CMK (cell line): Measurements from ENCODE around the gene NEK6.

ENCODE experiments used
- DNase-seq: peaks from one replicate; pipeline ENCODE4 v3.0.0-alpha.2; 2010; ENCODE audit warnings: low read depth

The NEK6 gene

GRCh38 chr9:124373851-124374250, 116.1 kb downstream of the NEK6 start:
- DNase-seq = no peak

- no peak for DNase-seq
These were observed 118.0 kb downstream of the NEK6 start for GRCh38 chr9:124375726-124376125.

- DNase-seq = no peak
These were observed 118.6 kb downstream of the NEK6 start for GRCh38 chr9:124376329-124376728.

GRCh38 chr9:124377551-124378406, 120.0 kb downstream of the NEK6 start:
- no peak for DNase-seq

GRCh38 chr9:124381170-124381945, 123.6 kb downstream of the NEK6 start:
- DNase-seq = no peak

GRCh38 chr9:124384210-124384609, 126.5 kb downstream of the NEK6 start:
- no peak for DNase-seq

GRCh38 chr9:124384846-124385245, 127.1 kb downstream of the NEK6 start:
- no peak for DNase-seq

- no peak for DNase-seq
These were observed 127.9 kb downstream of the NEK6 start for GRCh38 chr9:124385623-124386022.

- no peak for DNase-seq
These were observed 128.5 kb downstream of the NEK6 start for GRCh38 chr9:124386201-124386600.

GRCh38 chr9:124388275-124389048, 130.7 kb downstream of the NEK6 start:
- DNase-seq = no peak

GRCh38 chr9:124389146-124389939, 131.6 kb downstream of the NEK6 start:
- no peak for DNase-seq

- DNase-seq = no peak
These were observed 133.3 kb downstream of the NEK6 start for GRCh38 chr9:124390794-124391658.

GRCh38 chr9:124392254-124392870, 134.6 kb downstream of the NEK6 start:
- DNase-seq = no peak

GRCh38 chr9:124392871-124393460, 135.2 kb downstream of the NEK6 start:
- no peak for DNase-seq

- DNase-seq = no peak
These were observed 136.4 kb downstream of the NEK6 start for GRCh38 chr9:124394167-124394566.

GRCh38 chr9:124394596-124394995, 136.8 kb downstream of the NEK6 start:
- DNase-seq = no peak

- DNase-seq = no peak
These were observed 138.1 kb downstream of the NEK6 start for GRCh38 chr9:124395826-124396225.

GRCh38 chr9:124398191-124398935, 140.6 kb downstream of the NEK6 start:
- no peak for DNase-seq

- no peak for DNase-seq
These were observed 141.7 kb downstream of the NEK6 start for GRCh38 chr9:124399323-124399967.
